HUES48 (cell line): ENCODE results near the gene APBB1IP.

ENCODE experiments used
- H3K27ac ChIP-seq: one replicate; pipeline ENCODE4 v1.7.0; 2013; ENCODE audit warnings: low read depth, low read length, inconsistent platforms
- H3K27me3 ChIP-seq: 2 replicates; pipeline ENCODE4 v1.6.1; 2013; ENCODE audit warnings: mild to moderate bottlenecking, low read length; ENCODE audit not compliant: control insufficient read depth, insufficient read depth
- H3K36me3 ChIP-seq: 2 replicates; pipeline ENCODE4 v1.6.1; 2013; ENCODE audit warnings: low read length; ENCODE audit not compliant: control insufficient read depth, insufficient read depth
- H3K4me1 ChIP-seq: 2 replicates; pipeline ENCODE4 v1.6.1; 2013; ENCODE audit warnings: mild to moderate bottlenecking, low read length; ENCODE audit not compliant: control insufficient read depth, insufficient read depth
- H3K4me3 ChIP-seq: 2 replicates; pipeline ENCODE4 v1.5.1; 2013; ENCODE audit warnings: mild to moderate bottlenecking, low read depth, low read length
- H3K9ac ChIP-seq: 2 replicates; pipeline ENCODE4 v1.6.1; 2013; ENCODE audit warnings: mild to moderate bottlenecking, low read depth, low read length, moderate library complexity
- H3K9me3 ChIP-seq: 2 replicates; pipeline ENCODE4 v1.6.1; 2013; ENCODE audit warnings: low read length; ENCODE audit not compliant: control insufficient read depth, insufficient read depth

Gene APBB1IP

GRCh38 chr10:26417136-26417535 is 21.0 kb upstream of the APBB1IP start:
- Histone ChIP-seq H3K36me3 (no peaks in the 10 kb centered on the region), H3K27ac (no peak overlapping the region), H3K9me3 (no peaks in the 10 kb centered on the region; the same call in 1 of the 2 replicates), H3K27me3 (no peaks in the 10 kb centered on the region), H3K4me1 (no peaks in the 10 kb centered on the region), H3K4me3 (no peak overlapping the region), H3K9ac (no peak overlapping the region)

DNA sequence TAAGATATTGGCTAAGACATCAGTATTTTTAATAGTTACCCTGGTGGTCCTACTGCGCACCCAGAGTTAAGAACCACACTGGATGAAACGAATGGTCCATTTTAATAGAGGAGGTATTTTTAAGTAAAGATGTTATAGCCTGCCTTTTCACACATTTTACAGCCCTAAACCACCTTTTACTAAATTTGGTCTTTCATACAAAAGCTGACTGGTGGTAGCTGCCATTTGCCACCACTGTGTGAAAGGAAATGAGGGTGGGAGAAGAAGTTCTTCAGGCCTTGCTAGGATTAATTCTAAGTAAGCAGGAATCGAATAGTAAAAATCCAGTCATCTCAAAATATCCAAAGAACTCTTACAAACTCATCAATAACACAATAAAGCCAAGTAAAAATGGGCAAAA is 15.2 kb upstream of the APBB1IP start:
- Histone ChIP-seq H3K27ac (no peak overlapping the region), H3K9me3 (no peaks in the 10 kb centered on the region; the same call in 1 of the 2 replicates), H3K4me3 (no peak overlapping the region)

GRCh38 chr10:26423722-26424121 is 14.4 kb upstream of the APBB1IP start:
- no peak overlapping the region for H3K4me3 ChIP-seq
- H3K27ac ChIP-seq, result no peak overlapping the region
- no peaks in the 10 kb centered on the region for H3K4me1 ChIP-seq
- H3K27me3 ChIP-seq, result no peaks in the 10 kb centered on the region
- no peaks in the 10 kb centered on the region for H3K36me3 ChIP-seq
- H3K9ac ChIP-seq, result no peak overlapping the region
- H3K9me3 ChIP-seq, result no peaks in the 10 kb centered on the region; the same call in 1 of the 2 replicates

More for the DNA sequence above, 15.2 kb upstream of the APBB1IP start:
- H3K4me1 ChIP-seq, result no peaks in the 10 kb centered on the region
- no peaks in the 10 kb centered on the region for H3K27me3 ChIP-seq
- H3K36me3 ChIP-seq, result no peaks in the 10 kb centered on the region
- no peak overlapping the region for H3K9ac ChIP-seq

DNA sequence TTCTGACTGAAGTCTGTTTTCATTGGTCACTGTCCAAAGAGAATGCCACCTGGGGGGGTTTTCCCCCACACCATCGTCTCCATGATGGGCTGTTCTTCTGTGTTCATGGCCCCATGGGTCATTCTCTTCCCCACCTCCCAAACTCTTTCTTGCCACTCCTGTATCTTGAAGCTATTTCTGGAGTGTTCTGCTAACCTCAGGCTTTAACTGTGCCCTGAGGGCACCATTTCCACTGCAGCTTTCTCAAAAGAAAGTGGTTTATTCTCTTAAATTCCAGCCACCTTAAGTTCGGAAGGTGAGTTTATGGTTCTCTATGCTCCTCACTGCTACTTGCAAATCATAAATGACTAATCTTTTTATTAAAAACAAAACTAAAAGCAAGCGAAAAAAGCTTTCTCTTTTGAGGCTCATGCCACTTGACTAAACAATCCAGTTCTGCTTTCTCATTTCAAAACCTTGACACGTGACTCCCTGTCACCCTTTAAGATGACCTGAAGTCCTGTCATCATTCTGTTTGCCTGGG is 7.4 kb upstream of the APBB1IP start:
- Histone ChIP-seq H3K4me1 (no peaks in the 10 kb centered on the region), H3K27ac (no peak overlapping the region), H3K9me3 (no peaks in the 10 kb centered on the region), H3K9ac (no peak overlapping the region), H3K27me3 (no peaks in the 10 kb centered on the region), H3K4me3 (no peak overlapping the region), H3K36me3 (no peaks in the 10 kb centered on the region)

- Histone ChIP-seq H3K27ac (no peak overlapping the region), H3K4me1 (no peaks in the 10 kb centered on the region; the same call in 1 of the 2 replicates)
Observed at GRCh38 chr10:26432938-26433337, 5.2 kb upstream of the APBB1IP start.

DNA sequence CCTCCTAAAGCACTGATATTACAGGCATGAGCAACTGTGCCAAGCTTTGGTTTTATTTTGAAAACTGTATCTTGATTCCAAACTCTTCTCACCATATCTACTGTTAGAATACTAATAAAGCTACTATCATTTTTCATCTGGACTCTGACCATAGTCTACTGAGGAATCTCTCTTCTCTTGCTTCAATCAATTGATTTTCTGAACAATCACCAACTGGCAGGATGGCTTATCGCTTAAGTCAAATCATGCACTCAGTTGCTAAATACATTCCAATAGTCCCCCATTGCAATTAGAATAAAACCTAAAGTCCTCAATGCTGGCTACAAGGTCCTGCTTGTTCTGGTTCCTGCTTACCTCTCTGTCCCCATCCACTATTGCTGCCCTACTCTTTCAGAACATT is 2.3 kb upstream of the APBB1IP start:
- no peak overlapping the region for H3K9ac ChIP-seq

More at GRCh38 chr10:26432938-26433337, 5.2 kb upstream of the APBB1IP start:
- Histone ChIP-seq H3K27me3 (peaks cover 13% of the 10 kb centered on the region), H3K4me3 (no peak overlapping the region), H3K9me3 (no peaks in the 10 kb centered on the region), H3K9ac (no peak overlapping the region), H3K36me3 (no peaks in the 10 kb centered on the region)

DNA sequence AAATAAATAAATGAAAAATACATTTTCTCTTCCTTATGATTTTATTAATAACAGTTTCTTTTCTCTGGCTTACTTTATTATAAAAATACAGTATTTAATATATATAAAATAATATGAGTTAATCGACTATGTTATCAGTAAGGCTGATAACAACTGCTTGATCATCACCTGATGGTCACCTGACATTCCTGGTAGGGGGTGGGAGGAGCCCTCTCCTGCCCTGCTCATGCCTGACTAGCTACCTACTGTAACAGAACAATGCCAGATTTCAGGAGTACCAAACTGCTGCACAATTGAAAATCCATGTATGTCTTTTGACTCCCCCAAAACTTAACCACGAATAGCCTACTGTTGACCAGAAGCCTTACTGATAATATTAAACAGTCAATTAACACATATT is 1.3 kb upstream of the APBB1IP start:
- Histone ChIP-seq H3K27me3 (peaks cover 34% of the 10 kb centered on the region), H3K4me3 (no peak overlapping the region), H3K9ac (no peak overlapping the region)

More for the DNA sequence above, 2.3 kb upstream of the APBB1IP start:
- H3K4me1 ChIP-seq, result no peaks in the 10 kb centered on the region; the same call in 1 of the 2 replicates
- no peaks in the 10 kb centered on the region for H3K9me3 ChIP-seq
- no peaks in the 10 kb centered on the region for H3K36me3 ChIP-seq
- H3K4me3 ChIP-seq, result no peak overlapping the region
- no peak overlapping the region for H3K27ac ChIP-seq
- H3K27me3 ChIP-seq, result peaks cover 34% of the 10 kb centered on the region

GRCh38 chr10:26438534-26439341 is 597 bp downstream of the APBB1IP start:
- Histone ChIP-seq H3K27ac (no peak overlapping the region), H3K27me3 (peaks cover 34% of the 10 kb centered on the region), H3K9me3 (no peaks in the 10 kb centered on the region), H3K9ac (no peak overlapping the region), H3K4me1 (no peaks in the 10 kb centered on the region; the same call in 1 of the 2 replicates), H3K36me3 (no peaks in the 10 kb centered on the region), H3K4me3 (peak overlapping the region; percentile 61)

More for the DNA sequence above, 1.3 kb upstream of the APBB1IP start:
- H3K4me1 ChIP-seq, result no peaks in the 10 kb centered on the region; the same call in 1 of the 2 replicates
- H3K36me3 ChIP-seq, result no peaks in the 10 kb centered on the region
- no peaks in the 10 kb centered on the region for H3K9me3 ChIP-seq
- no peak overlapping the region for H3K27ac ChIP-seq

DNA sequence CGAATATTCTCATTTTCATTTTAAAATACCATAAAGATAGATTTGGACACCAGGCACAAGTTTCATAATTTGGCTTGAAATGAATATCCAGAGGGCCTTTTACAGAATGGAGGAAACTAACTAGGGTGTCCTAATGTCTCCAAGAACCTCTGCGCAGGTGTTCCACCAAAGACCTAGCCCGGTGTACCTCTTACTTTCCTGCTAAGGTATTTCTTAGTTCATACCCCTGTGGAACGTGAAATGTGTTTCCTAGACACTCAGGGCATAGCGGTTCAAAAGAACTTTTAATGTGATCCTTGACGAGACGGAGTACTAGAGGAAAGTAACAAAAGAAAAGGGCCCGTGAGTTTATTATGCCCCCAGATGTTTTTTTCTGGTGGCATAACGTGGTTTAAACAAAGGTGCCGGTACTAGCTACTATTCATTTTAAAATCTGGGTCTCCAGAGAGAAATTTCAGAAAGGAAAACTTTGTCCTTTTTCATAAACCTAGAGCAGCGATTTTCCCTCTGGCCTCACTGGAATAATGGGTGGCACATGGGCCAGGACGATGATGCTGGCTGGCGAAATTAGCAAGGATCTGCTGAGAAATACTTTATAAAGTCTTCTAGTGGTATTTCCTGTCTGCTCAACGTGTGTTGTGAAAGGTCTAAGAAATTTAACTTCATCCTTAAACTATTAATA is 1.4 kb downstream of the APBB1IP start:
- no peaks in the 10 kb centered on the region; the same call in 1 of the 2 replicates for H3K4me1 ChIP-seq
- no peak overlapping the region for H3K9ac ChIP-seq
- H3K36me3 ChIP-seq, result no peaks in the 10 kb centered on the region
- no peak overlapping the region for H3K4me3 ChIP-seq
- peaks cover 34% of the 10 kb centered on the region for H3K27me3 ChIP-seq
- H3K9me3 ChIP-seq, result no peaks in the 10 kb centered on the region
- H3K27ac ChIP-seq, result no peak overlapping the region

- no peaks in the 10 kb centered on the region for H3K36me3 ChIP-seq
- H3K9ac ChIP-seq, result no peak overlapping the region
- no peak overlapping the region for H3K27ac ChIP-seq
- no peaks in the 10 kb centered on the region for H3K9me3 ChIP-seq
- peaks cover 34% of the 10 kb centered on the region for H3K27me3 ChIP-seq
- no peak overlapping the region for H3K4me3 ChIP-seq
- no peaks in the 10 kb centered on the region; the same call in 1 of the 2 replicates for H3K4me1 ChIP-seq
Observed at GRCh38 chr10:26440088-26440470, 1.9 kb downstream of the APBB1IP start.
